Gastrocnemius medialis (tissue), 4 donors: Measurements from ENCODE around the gene TGFBR2. TPM values are rescaled to one million over a fixed set of nuclear protein-coding genes. Genes with fewer than 3 reads are reported as not detected.

ENCODE experiments used
- ATAC-seq, 2 donors: fragments of 150-250 bp; one replicate each; pipeline ENCODE4 v1.9.1; 2016
- DNase-seq, 2 donors: peaks; one replicate each; pipeline ENCODE4 v3.0.0-alpha.2; 2019
- H3K27ac ChIP-seq, 4 donors: fragments of 200-600 bp; sonication (generic); 1 replicate in 1 of 4; 2 replicates in 3 of 4; pipeline ENCODE4 v1.5.1; 2016 to 2018; ENCODE audit warnings: mild to moderate bottlenecking in 2 of 4, moderate library complexity in 1 of 4
- H3K27me3 ChIP-seq, 3 donors: fragments of 200-600 bp; sonication (generic) in 2 of 3; 1 replicate in 1 of 3; 2 replicates in 2 of 3; pipeline versions ENCODE4 v1.5.1 to v1.6.0; 2016 to 2019; ENCODE audit warnings: mild to moderate bottlenecking in 1 of 3, moderate library complexity in 1 of 3
- H3K36me3 ChIP-seq, 2 donors: fragments of 200-600 bp; sonication (generic) in 1 of 2; one replicate each; pipeline ENCODE4 v1.5.1; 2017 to 2018
- H3K4me1 ChIP-seq, 2 donors: fragments of 200-600 bp; sonication (generic) in 1 of 2; one replicate each; pipeline ENCODE4 v1.5.1; 2016 to 2017; ENCODE audit warnings: mild to moderate bottlenecking in 2 of 2
- H3K4me3 ChIP-seq, 4 donors: fragments of 200-600 bp; sonication (generic) in 3 of 4; 1 replicate in 1 of 4; 2 replicates in 3 of 4; pipeline ENCODE4 v1.5.1; 2016 to 2019; ENCODE audit warnings: mild to moderate bottlenecking in 2 of 4
- H3K9me3 ChIP-seq, 3 donors: fragments of 200-600 bp; sonication (generic) in 2 of 3; 1 replicate in 1 of 3; 2 replicates in 2 of 3; pipeline ENCODE4 v1.5.1; 2016 to 2019
- CTCF ChIP-seq, 5 experiments: fragments of 450-650 bp in 3 of 5; fragments of 200-600 bp in 2 of 5; sonication (generic) in 2 of 5; IDR thresholded peaks in 4 of 5; conservative IDR thresholded peaks in 1 of 5; 1 replicate in 4 of 5; 2 replicates in 1 of 5; pipeline ENCODE4 v1.5.1; 2016 to 2019; ENCODE audit warnings: antibody characterized with exemption in 5 of 5, mild to moderate bottlenecking in 3 of 5, moderate library complexity in 3 of 5
- POLR2A ChIP-seq, 2 donors: fragments of 450-650 bp; IDR thresholded peaks; one replicate each; pipeline ENCODE4 v1.6.1; 2017; ENCODE audit warnings: antibody characterized with exemption in 2 of 2, mild to moderate bottlenecking in 2 of 2, moderate library complexity in 2 of 2
- in situ Hi-C, 4 donors: fragments of 200-750 bp; cut with MboI; loops; one replicate each; pipeline versions ENCODE4 v1.15.0 to v1.8.0; 2017; ENCODE audit warnings: low sequenced_read_pairs in 4 of 4
- intact Hi-C: fragments of 100-400 bp; cut with DNase I; formaldehyde crosslinking; loops from one replicate; pipeline ENCODE4 v1.15.1; 2023; ENCODE audit warnings: low total_unique reads
- total RNA-seq, 4 donors: library from RNA; depleted of rRNA; stranded (reverse); fragments of >200 nt; gene quantifications; one replicate each; pipeline versions ENCODE4 v1.1.0 to v1.2.3, GENCODE V29; 2016

The TGFBR2 gene
- total RNA-seq, 4 donors from 2014 or later: 38.3 to 53.8 (median 47.2) TPM

DNA sequence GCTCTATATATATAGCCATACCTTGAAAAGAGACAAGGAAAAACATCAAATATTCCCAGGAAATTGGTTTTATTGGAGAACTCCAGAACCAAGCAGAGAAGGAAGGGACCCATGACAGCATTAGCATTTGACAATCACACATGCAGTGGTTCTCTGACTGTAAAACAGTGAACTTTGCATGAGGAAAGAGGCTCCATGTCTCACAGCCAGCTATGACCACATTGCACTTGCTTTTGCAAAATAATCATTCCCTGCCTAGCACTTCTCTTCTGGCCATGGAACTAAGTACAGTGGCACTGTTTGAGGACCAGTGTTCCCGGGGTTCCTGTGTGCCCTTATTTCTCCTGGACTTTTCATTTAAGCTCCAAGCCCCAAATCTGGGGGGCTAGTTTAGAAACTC, 85.5 kb downstream of the TGFBR2 start:
- peaks cover 0 to 8% of the 10 kb centered on the region in 2 donors for H3K36me3 ChIP-seq
- no peak overlapping the region for H3K27ac ChIP-seq
- no peak overlapping the region for H3K4me3 ChIP-seq
- in situ Hi-C loops (loop anchor here in 3 of 4 donors (10.0 to 25.0 kb wide), 4 partner anchors 180 to 655 kb away; no protein-coding TSS in a partner anchor), intact Hi-C loops (loop anchor here (10.0 kb wide), 3 partner anchors 177 to 487 kb away; no protein-coding TSS in a partner anchor)
- peaks cover 40 to 45% of the 10 kb centered on the region in 2 donors for H3K4me1 ChIP-seq
- no peaks in the 10 kb centered on the region for H3K9me3 ChIP-seq
- no peaks in the 10 kb centered on the region for H3K27me3 ChIP-seq
- TF ChIP-seq CTCF (IDR thresholded peaks at IDR 0.05 in 4 of 5, conservative IDR thresholded peaks at IDR 0.05 in 1 of 5): no peak
- TF ChIP-seq POLR2A (IDR thresholded peaks at IDR 0.05): no peak
- DNase-seq (no peak), ATAC-seq (no peak)

DNA sequence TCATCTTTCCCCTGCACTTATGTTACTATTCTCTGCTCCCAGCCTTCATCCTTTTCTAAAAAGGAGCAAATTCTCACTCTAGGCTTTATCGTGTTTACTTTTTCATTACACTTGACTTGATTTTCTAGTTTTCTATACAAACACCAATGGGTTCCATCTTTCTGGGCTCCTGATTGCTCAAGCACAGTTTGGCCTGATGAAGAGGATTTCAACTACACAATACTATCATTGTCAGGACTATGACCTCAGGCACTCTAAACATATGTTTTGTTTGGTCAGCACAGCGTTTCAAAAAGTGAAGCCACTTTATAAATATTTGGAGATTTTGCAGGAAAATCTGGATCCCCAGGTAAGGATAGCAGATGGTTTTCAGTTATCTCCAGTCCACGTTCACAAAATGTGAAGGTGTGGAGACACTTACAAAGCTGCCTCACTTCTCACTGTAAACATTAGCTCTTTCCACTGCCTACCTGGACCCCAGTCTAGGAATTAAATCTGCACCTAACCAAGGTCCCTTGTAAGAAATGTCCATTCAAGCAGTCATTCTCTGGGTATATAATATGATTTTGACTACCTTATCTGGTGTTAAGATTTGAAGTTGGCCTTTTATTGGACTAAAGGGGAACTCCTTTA, 86.2 kb downstream of the TGFBR2 start:
- Histone ChIP-seq H3K27me3 (no peaks in the 10 kb centered on the region), H3K4me1 (peaks cover 45 to 52% of the 10 kb centered on the region in 2 donors), H3K9me3 (no peaks in the 10 kb centered on the region), H3K36me3 (peaks cover 0 to 8% of the 10 kb centered on the region in 2 donors), H3K4me3 (no peak overlapping the region), H3K27ac (no peak overlapping the region)
- ATAC-seq (no peak), DNase-seq (no peak)
- intact Hi-C loops: loop anchor here (10.0 kb wide), 3 partner anchors 178 to 488 kb away; no protein-coding TSS in a partner anchor
- in situ Hi-C loops: loop anchor here in 3 of 4 donors (10.0 to 25.0 kb wide), 4 partner anchors 180 to 655 kb away; no protein-coding TSS in a partner anchor
- TF ChIP-seq POLR2A (IDR thresholded peaks at IDR 0.05) (no peak), CTCF (IDR thresholded peaks at IDR 0.05 in 4 of 5, conservative IDR thresholded peaks at IDR 0.05 in 1 of 5) (no peak)

- H3K27me3 ChIP-seq: no peaks in the 10 kb centered on the region
- DNase-seq: no peak
- H3K36me3 ChIP-seq: peaks cover 0 to 8% of the 10 kb centered on the region in 2 donors
- no peak overlapping the region for H3K27ac ChIP-seq
- peaks cover 40 to 46% of the 10 kb centered on the region in 2 donors for H3K4me1 ChIP-seq
- intact Hi-C loops (loop anchor here (10.0 kb wide), 3 partner anchors 179 to 489 kb away; no protein-coding TSS in a partner anchor), in situ Hi-C loops (loop anchor here in 3 of 4 donors (10.0 to 25.0 kb wide), 4 partner anchors 181 to 656 kb away; no protein-coding TSS in a partner anchor)
- no peak overlapping the region for H3K4me3 ChIP-seq
- ATAC-seq: peak; percentile 82
- H3K9me3 ChIP-seq: no peaks in the 10 kb centered on the region
- TF ChIP-seq POLR2A (IDR thresholded peaks at IDR 0.05) (no peak), CTCF (IDR thresholded peaks at IDR 0.05 in 4 of 5, conservative IDR thresholded peaks at IDR 0.05 in 1 of 5) (peak; percentile 59 to 79 (median 76))
Measured at GRCh38 chr3:30693470-30694120, 87.2 kb downstream of the TGFBR2 start.

GRCh38 chr3:30694148-30694547, 87.7 kb downstream of the TGFBR2 start:
- no peak for TF ChIP-seq POLR2A (IDR thresholded peaks at IDR 0.05)
- no peak for TF ChIP-seq CTCF (IDR thresholded peaks at IDR 0.05 in 4 of 5, conservative IDR thresholded peaks at IDR 0.05 in 1 of 5)
- in situ Hi-C loops (loop anchor here in 3 of 4 donors (10.0 to 25.0 kb wide), 4 partner anchors 182 to 657 kb away; no protein-coding TSS in a partner anchor), intact Hi-C loops (loop anchor here (10.0 kb wide), 3 partner anchors 179 to 489 kb away; no protein-coding TSS in a partner anchor)
- Histone ChIP-seq H3K27ac (no peak overlapping the region), H3K4me3 (no peak overlapping the region), H3K36me3 (peaks cover 0 to 8% of the 10 kb centered on the region in 2 donors), H3K27me3 (no peaks in the 10 kb centered on the region), H3K4me1 (peaks cover 34 to 40% of the 10 kb centered on the region in 2 donors), H3K9me3 (no peaks in the 10 kb centered on the region)
- ATAC-seq (no peak), DNase-seq (no peak)
